Measurements from ENCODE around the gene KIF21B. TPM values are rescaled to one million over a fixed set of nuclear protein-coding genes. Genes with fewer than 3 reads are reported as not detected.

KIF21B gene
- total and polyA plus RNA-seq, 2 of the 8 experiments (the other 6 are each of a cell fraction or from before 2014, with no cell fraction given): 10.8 to 26.5 TPM

GRCh38 chr1:200938955-200939354, 84.6 kb downstream of the KIF21B start:
- ChIA-PET POLR2A (ENCODE audit: partially characterized antibody) (no interaction called here), CTCF (ENCODE audit: partially characterized antibody) (interaction anchor here (0.6 to 0.7 kb wide), 3 partner anchors 59 to 891 kb away, joined by 3 to 4 read pairs (median 3); no protein-coding TSS in a partner anchor)
- no peaks in the 10 kb centered on the region for H3K4me1 ChIP-seq (replicated peaks in 1 of 4; ENCODE audit: control insufficient read depth in 3 of 4, insufficient read depth in 4 of 4, low read length in 3 of 4)
- no peaks in the 10 kb centered on the region for H3K23me2 ChIP-seq (ENCODE audit: low read depth, low read length)
- no peak overlapping the region for H3K9ac ChIP-seq (replicated peaks in 1 of 4; ENCODE audit: extremely low read depth in 1 of 4, low read depth in 3 of 4, low read length in 3 of 4)
- H3K36me3 ChIP-seq (ENCODE audit: control insufficient read depth in 2 of 4, insufficient read depth in 4 of 4, low read length in 3 of 4): no peaks in the 10 kb centered on the region
- H4K91ac ChIP-seq (replicated peaks; ENCODE audit: insufficient read length, low read length): no peak overlapping the region
- no peak overlapping the region for H2AFZ ChIP-seq (ENCODE audit: low read length)
- 62% methylated on average over 3 of the region's 4 CpGs; no CpG with 5 or more reads in 1 of the 2 experiments for WGBS, 2 experiments (ENCODE audit: extremely low coverage in 1 of 2, insufficient coverage in 1 of 2, insufficient read length in 1 of 2, insufficient replicate concordance in 2 of 2, low coverage in 1 of 2, low lambda C conversion rate in 2 of 2, missing lambda C conversion rate in 1 of 2)
- no peak overlapping the region for H2BK12ac ChIP-seq (ENCODE audit: low read depth, low read length)
- H3K27ac ChIP-seq (ENCODE audit: low read depth, low read length): no peak overlapping the region
- no peak for FAIRE-seq
- H3K4me3 ChIP-seq (ENCODE audit: extremely low read depth in 1 of 4, insufficient read depth in 2 of 4, low read depth in 3 of 4, low read length in 4 of 4): no peak overlapping the region
- no peak overlapping the region for H4K5ac ChIP-seq (ENCODE audit: insufficient read length, low read depth, low read length)
- no peak overlapping the region for H2BK15ac ChIP-seq (ENCODE audit: low read length)
- H2BK20ac ChIP-seq (ENCODE audit: low read length): no peak overlapping the region
- H3K79me2 ChIP-seq (ENCODE audit: control insufficient read depth in 1 of 2, insufficient read depth in 2 of 2, low read length in 2 of 2): no peaks in the 10 kb centered on the region
- no peaks in the 10 kb centered on the region for H3K27me3 ChIP-seq (replicated peaks in 1 of 4; ENCODE audit: control insufficient read depth in 3 of 4, extremely low read depth in 1 of 4, insufficient read depth in 3 of 4, low read length in 3 of 4)
- no peak overlapping the region for H3K14ac ChIP-seq (ENCODE audit: insufficient read length)
- H2BK120ac ChIP-seq (replicated peaks; ENCODE audit: low read depth, low read length): no peak overlapping the region
- H3K9me3 ChIP-seq (ENCODE audit: insufficient read depth in 2 of 2, low read depth in 1 of 2, low read length in 1 of 2): no peaks in the 10 kb centered on the region
- no peak overlapping the region for H2AK5ac ChIP-seq (ENCODE audit: low read depth, low read length)
- H4K20me1 ChIP-seq (replicated peaks in 1 of 2; ENCODE audit: control insufficient read depth in 1 of 2, insufficient read depth in 2 of 2, low read length in 2 of 2): no peaks in the 10 kb centered on the region
- no peak overlapping the region for H3K4ac ChIP-seq (replicated peaks; ENCODE audit: insufficient read length, low read depth, low read length)
- H3K23ac ChIP-seq (ENCODE audit: insufficient read length): no peak overlapping the region
- H3K4me2 ChIP-seq (ENCODE audit: insufficient read depth in 1 of 2, low read depth in 2 of 2, low read length in 2 of 2): no peak overlapping the region
- no peak overlapping the region for H2BK5ac ChIP-seq (ENCODE audit: low read depth, low read length)
- no peak overlapping the region for H3K56ac ChIP-seq (replicated peaks; ENCODE audit: insufficient read length, low read depth, low read length)
- DNase-seq (ENCODE audit: low read depth in 1 of 2, low spot score in 2 of 2): no peak
- no peak overlapping the region for H4K8ac ChIP-seq (ENCODE audit: extremely low read depth, insufficient read depth, low read length)
- H3K79me1 ChIP-seq (ENCODE audit: low read depth, low read length): no peaks in the 10 kb centered on the region
- H3K18ac ChIP-seq (ENCODE audit: extremely low read depth, low read length): no peak overlapping the region
- no peak for TF ChIP-seq YY1 (IDR thresholded peaks at IDR 0.05; ENCODE audit: low read depth, low read length)
- TF ChIP-seq MAFK (IDR thresholded peaks at IDR 0.05; ENCODE audit: low read depth, low read length): no peak
- TF ChIP-seq KDM1A (IDR thresholded peaks at IDR 0.05; ENCODE audit: borderline replicate concordance, low read length): no peak
- no peak for TF ChIP-seq POLR2A (IDR thresholded peaks at IDR 0.05; ENCODE audit: control extremely low read depth in 1 of 2, low read depth in 2 of 2, low read length in 2 of 2)
- TF ChIP-seq ASH2L (IDR thresholded peaks at IDR 0.05; ENCODE audit: low read length): no peak
- TF ChIP-seq EGR1 (IDR thresholded peaks at IDR 0.05; ENCODE audit: borderline replicate concordance, low read depth, low read length): no peak
- no peak for TF ChIP-seq TAF7 (optimal IDR thresholded peaks at IDR 0.05; ENCODE audit: borderline replicate concordance, low read depth, low read length)
- TF ChIP-seq KDM4A (IDR thresholded peaks at IDR 0.05; ENCODE audit: low read depth, low read length, severe bottlenecking): no peak
- TF ChIP-seq KDM5A (IDR thresholded peaks at IDR 0.05; ENCODE audit: low read length): no peak
- no peak for TF ChIP-seq SRF (IDR thresholded peaks at IDR 0.05; ENCODE audit: low read depth, low read length)
- TF ChIP-seq SAP30 (IDR thresholded peaks at IDR 0.05; ENCODE audit: insufficient read depth, insufficient replicate concordance, low read length): no peak
- TF ChIP-seq CHD2 (IDR thresholded peaks at IDR 0.05; ENCODE audit: low read length): no peak
- no peak for TF ChIP-seq HDAC2 (IDR thresholded peaks at IDR 0.05; ENCODE audit: borderline replicate concordance in 1 of 2, low read depth in 2 of 2, low read length in 2 of 2)
- no peak for TF ChIP-seq GTF2F1 (IDR thresholded peaks at IDR 0.05; ENCODE audit: borderline replicate concordance, low read depth, low read length)
